ENCODE data around the gene IFTAP.
"Not testable (repeated sequence)": the region's sequence is repeated elsewhere in the genome, so short reads cannot be mapped to it uniquely, and the experiment has no call there.

- not testable (repeated sequence) for TF ChIP-seq POLR2A, CTCF (IDR thresholded peaks at IDR 0.05)
Observed at GRCh38 chr11:36557390-36557789, 36.9 kb upstream of the IFTAP start.
